GM19463 (cell line): ENCODE measurements around the gene CCDC9B.

Experiments
- ATAC-seq: cut with Tn5 transposase; IDR thresholded peaks from one replicate; pipeline ENCODE4 v1.9.1; 2021; ENCODE audit warnings: mild to moderate bottlenecking, moderate library complexity; ENCODE audit not compliant: unreplicated experiment

The CCDC9B gene

GRCh38 chr15:40340740-40341400, at the start of gene CCDC9B:
TSS of gene CCDC9B (minus strand) at chr15:40340939. CDS start at chr15:40340819, 120 bp downstream.
- ATAC-seq, result no peak

DNA sequence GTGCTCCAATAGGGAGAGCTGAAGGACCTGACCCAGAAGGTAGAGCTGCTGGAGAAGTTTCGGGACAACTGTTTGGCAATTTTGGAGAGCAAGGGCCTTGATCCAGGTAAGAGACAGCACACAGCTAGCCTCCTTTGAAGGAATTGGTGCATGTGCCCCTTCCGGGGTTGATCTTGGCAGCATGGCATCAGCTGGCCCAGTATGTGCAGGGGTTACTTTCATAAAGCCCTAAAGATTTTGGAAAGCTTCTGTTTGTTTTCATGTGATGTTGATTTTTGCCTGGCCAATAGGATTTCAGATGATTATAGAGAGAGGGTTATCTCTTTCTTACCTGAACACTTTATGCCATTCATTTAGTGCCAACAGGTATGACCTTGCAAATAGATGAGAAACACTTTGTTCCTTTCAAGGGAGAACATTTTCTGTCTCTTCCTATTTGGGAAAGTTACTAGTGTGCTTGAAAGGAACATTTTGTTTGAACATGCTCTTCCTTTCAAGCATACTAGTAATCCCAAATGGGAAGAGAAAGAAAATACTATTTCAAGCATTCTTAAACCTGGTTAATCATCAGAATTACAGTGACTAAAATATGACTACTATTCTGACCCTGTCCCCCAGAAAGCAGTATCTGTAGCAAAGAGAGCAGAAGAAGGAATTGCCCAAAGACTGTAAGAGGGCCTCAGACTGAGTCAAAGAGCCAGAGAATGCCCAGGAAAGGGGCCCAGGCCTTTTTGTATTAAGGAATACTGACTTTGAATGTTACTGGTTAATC, 49.3 kb upstream of the CCDC9B start:
- no peak for ATAC-seq

DNA sequence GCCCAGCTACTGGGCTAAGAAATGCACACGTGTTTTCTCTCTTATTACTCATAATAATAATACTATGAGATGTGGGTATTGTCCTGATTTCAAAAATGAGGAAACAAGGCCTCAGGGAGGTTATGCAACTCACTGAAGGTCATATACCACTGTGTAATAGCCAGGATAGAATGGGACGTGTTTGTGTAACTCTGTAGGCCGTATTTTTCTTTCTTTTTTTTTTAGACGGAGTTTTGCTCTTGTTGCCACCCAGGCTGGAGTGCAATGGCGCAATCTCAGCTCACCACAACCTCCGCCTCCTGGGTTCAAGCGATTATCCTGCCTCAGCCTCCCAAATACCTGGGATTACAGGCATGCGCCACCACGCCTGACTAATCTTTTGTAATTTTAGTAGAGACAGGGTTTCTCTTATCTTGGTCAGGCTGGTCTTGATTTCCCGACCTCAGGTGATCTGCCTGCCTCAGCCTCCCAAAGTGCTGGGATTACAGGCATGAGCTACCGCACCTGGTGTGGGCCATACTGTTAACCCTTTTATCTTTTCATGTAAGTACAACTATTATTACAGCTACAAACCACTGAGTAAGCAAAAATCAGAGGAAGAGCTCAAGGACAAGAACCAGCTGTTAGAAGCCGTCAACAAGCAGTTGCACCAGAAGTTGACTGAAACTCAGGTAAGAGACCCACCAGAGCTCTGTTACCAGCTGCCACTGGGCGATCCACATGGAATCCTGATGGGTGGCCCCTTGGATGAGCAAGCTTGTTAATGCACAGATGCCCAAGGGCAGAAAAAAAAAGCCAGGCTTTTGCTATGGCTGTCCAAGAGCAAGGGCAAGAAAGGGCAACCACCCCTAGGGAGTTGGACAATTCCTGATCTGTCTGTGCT, 48.4 kb upstream of the CCDC9B start:
- no peak for ATAC-seq

GRCh38 chr15:40386480-40386879, 45.7 kb upstream of the CCDC9B start:
- no peak for ATAC-seq

DNA sequence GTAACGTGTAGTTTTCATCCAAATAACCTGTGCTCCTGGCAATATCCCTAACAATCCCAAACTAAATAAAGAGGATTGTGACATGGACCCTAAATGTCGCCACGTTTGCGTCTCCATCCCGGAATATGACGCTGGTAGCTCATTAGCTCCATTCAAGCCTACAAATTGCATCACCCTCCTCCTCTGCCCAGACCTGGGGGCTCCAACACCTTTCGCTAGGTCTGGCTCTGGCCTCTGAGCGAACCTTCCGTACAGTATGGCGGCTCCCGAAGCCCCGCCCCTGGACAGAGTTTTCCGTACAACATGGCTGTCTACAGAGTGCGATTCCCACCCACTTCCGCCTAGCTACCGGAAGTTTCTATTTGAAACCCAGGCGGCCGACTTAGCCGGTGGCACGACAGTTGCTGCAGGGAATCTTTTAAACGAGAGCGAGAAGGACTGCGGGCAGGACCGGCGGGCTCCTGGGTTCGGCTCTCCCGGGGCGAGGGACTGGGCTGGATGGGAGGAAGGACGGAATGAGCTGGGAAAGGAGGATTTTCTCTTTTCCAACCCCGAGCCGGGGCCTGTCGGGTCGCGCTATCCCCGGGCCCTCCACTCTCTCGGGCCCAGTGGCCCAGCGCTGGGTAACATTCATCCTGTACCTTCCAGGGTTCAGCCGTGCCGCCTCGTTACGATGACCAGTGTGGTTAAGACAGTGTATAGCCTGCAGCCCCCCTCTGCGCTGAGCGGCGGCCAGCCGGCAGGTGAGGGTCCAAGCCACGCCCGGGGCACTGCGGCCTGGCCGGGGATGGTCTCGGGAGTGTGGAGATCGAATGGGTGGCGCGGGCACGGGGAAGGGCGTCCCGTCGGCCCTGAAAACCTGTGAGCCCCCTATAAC, 42.1 kb upstream of the CCDC9B start, which contains the start of gene KNSTRN:
Gene KNSTRN (plus strand): TSS at position 142 of the 877 bp plus-strand sequence. CDS start 115 bp downstream, at position 257.
- peak; percentile 98 for ATAC-seq

- no peak for ATAC-seq
Observed at GRCh38 chr15:40381818-40382529, 41.2 kb upstream of the CCDC9B start.

DNA sequence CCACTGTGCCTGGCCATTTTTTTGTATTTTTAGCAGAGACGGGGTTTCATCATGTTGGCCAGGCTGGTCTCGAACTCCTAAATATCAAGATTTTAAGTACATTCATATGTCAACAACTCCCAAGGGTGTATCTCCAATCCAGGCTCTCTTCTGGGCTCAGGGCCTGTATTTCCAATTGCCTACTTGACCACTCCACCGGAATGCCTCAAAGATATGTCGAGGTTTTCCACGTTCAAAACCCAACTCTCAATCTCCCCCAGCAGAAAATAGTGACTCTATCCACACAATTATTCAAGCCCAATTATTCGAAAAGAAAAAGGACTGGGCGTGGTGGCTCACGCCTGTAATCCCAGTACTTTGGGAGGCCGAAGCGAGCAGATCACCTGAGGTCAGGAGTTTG, 39.9 kb upstream of the CCDC9B start:
- no peak for ATAC-seq

DNA sequence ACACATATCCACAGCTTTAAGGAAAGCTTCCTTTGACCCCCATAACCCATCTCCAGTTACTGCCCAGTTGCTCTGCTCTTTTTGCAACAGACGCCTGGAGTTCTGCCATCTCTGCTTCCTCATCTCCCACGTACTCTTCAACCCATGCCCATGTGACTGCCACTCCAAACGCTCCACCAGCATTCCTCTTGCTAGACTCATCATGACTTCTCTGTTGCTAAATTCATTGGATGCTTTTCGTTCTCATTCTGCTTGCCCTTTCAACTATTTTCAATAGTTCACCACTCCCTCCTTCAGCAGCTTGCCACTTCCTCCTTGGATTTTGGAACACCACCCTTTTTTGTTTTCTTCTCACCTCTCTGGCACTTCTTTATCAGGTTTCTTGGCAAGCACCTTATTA, 39.1 kb upstream of the CCDC9B start:
- ATAC-seq, result no peak

GRCh38 chr15:40379374-40379773, 38.6 kb upstream of the CCDC9B start:
- no peak for ATAC-seq

DNA sequence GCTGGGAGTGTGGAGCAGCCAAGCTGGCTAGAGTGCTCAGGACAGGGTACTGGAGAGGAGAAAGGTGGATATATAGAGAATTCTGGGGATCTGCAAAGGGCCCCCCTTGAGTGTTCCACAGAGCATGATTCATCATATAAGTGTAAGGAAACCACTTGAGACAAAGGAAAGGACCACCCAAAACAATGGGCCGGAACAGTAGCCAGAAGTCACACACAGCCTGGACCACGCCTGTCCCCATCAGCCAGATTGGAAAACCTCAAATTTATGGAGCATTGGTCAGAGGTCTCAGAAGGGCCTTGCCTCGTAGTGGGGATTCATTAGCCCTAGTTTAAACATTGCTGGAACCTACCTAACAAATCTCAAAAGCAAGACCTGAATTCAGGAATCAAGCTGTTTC, 36.9 kb upstream of the CCDC9B start:
- no peak for ATAC-seq

GRCh38 chr15:40372981-40373380, 32.2 kb upstream of the CCDC9B start:
- no peak for ATAC-seq

GRCh38 chr15:40369971-40370370, 29.2 kb upstream of the CCDC9B start:
- no peak for ATAC-seq

GRCh38 chr15:40369474-40369869, 28.7 kb upstream of the CCDC9B start:
- ATAC-seq, result no peak

DNA sequence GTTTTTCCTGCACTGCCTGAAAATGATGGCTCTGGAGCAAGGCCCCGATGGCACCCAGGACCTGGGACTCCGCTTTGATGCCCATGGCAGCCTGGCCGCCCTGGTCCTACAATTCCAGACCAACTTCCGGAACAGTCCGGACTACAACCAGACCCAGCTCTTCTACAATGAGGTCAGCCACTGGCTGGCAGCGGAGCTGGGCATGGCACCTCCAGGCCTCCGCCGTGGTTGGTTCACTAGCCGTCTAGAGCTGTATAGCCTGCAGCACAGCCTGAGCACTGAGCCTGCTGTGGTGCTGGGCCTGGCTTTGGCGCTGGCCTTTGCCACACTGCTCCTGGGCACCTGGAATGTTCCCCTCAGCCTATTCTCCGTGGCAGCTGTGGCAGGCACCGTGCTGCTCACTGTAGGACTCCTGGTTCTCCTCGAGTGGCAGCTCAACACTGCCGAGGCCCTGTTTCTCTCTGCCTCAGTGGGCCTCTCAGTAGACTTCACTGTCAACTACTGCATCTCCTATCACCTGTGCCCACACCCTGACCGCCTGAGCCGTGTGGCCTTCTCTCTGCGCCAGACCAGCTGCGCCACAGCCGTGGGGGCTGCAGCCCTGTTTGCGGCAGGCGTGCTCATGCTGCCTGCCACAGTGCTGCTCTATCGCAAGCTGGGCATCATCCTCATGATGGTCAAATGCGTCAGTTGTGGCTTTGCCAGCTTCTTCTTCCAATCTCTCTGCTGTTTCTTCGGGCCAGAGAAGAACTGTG, 28.2 kb upstream of the CCDC9B start:
- no peak for ATAC-seq

DNA sequence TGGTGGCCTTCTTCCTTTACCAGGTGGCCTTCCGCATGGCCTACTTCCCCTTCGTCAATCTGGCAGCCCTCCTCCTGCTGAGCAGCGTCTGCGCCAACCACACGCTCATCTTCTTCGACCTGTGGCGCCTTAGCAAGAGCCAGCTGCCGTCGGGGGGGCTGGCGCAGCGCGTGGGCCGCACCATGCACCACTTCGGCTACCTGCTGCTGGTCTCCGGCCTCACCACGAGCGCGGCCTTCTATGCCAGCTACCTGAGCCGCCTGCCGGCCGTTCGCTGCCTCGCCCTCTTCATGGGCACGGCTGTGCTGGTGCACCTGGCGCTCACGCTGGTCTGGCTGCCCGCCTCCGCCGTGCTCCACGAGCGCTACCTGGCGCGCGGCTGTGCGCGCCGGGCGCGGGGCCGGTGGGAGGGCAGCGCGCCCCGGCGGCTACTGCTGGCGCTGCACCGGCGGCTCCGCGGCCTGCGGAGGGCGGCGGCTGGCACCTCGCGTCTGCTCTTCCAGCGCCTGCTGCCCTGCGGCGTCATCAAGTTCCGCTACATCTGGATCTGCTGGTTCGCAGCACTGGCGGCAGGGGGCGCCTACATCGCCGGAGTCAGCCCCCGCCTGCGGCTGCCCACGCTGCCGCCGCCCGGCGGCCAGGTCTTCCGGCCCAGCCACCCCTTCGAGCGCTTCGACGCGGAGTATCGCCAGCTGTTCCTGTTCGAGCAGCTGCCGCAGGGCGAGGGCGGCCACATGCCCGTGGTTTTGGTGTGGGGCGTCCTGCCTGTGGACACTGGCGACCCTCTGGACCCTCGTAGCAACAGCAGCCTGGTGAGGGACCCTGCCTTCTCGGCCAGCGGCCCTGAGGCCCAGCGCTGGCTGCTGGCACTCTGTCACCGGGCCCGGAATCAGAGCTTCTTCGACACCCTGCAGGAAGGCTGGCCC, 27.2 kb upstream of the CCDC9B start:
- peak; percentile 88 for ATAC-seq

DNA sequence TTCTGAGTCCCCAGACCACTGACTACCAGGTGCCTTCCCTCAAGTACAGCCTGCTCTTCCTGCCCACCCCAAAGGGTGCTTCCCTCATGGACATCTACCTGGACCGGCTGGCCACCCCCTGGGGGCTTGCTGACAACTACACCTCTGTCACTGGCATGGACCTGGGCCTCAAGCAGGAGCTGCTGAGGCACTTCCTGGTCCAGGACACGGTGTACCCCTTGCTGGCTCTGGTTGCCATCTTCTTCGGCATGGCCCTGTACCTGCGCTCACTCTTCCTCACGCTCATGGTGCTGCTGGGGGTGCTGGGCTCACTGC, 26.6 kb upstream of the CCDC9B start:
- ATAC-seq, result no peak

GRCh38 chr15:40366457-40367370, 26.0 kb upstream of the CCDC9B start:
- no peak for ATAC-seq
